H1 (cell line): ENCODE data around the gene ELMO2.

Experiments
- EP300 ChIP-seq, 2 experiments: IDR thresholded peaks; 1 replicate in 1 of 2; 2 replicates in 1 of 2; pipeline ENCODE4 v1.6.1; 2011 to 2012; ENCODE audit warnings: low read depth in 2 of 2, low read length in 2 of 2, mild to moderate bottlenecking in 2 of 2, borderline replicate concordance in 1 of 2, inconsistent platforms in 1 of 2, moderate library complexity in 1 of 2
- GTF2F1 ChIP-seq: IDR thresholded peaks from 2 replicates; pipeline ENCODE4 v1.6.1; 2012; ENCODE audit warnings: low read depth, low read length, improper control_type of control experiment, borderline replicate concordance
- POLR2A ChIP-seq, 2 experiments: IDR thresholded peaks; 1 replicate in 1 of 2; 2 replicates in 1 of 2; pipeline ENCODE4 v1.6.1; 2011; ENCODE audit warnings: low read depth in 2 of 2, low read length in 2 of 2, mild to moderate bottlenecking in 2 of 2; ENCODE audit errors: control extremely low read depth in 1 of 2
- POLR2AphosphoS5 ChIP-seq: IDR thresholded peaks from 2 replicates; pipeline ENCODE4 v1.6.1; 2011; ENCODE audit warnings: low read depth, low read length
- SP1 ChIP-seq: IDR thresholded peaks from 2 replicates; pipeline ENCODE4 v1.6.1; 2011; ENCODE audit warnings: low read depth, low read length
- TCF12 ChIP-seq: IDR thresholded peaks from 2 replicates; pipeline ENCODE4 v1.6.1; 2011; ENCODE audit warnings: low read depth, mild to moderate bottlenecking, low read length
- USF2 ChIP-seq: IDR thresholded peaks from 2 replicates; pipeline ENCODE4 v1.6.1; 2011; ENCODE audit warnings: low read length, improper control_type of control experiment
- YY1 ChIP-seq: IDR thresholded peaks from 2 replicates; pipeline ENCODE4 v1.6.1; 2011; ENCODE audit warnings: low read depth, mild to moderate bottlenecking, low read length
- TF ChIP-seq, protein P1 (sequence below), 3 experiments: IDR thresholded peaks; 1 replicate in 2 of 3; 2 replicates in 1 of 3; pipeline versions ENCODE4 v1.5.1 to v1.6.1; 2011; ENCODE audit warnings: low read length in 3 of 3, mild to moderate bottlenecking in 3 of 3, inconsistent platforms in 2 of 3, low read depth in 1 of 3, moderate library complexity in 1 of 3; ENCODE audit not compliant: insufficient read depth in 1 of 3; ENCODE audit errors: control extremely low read depth in 1 of 3
- TF ChIP-seq, protein P2 (sequence below): IDR thresholded peaks from 2 replicates; pipeline ENCODE4 v1.6.1; 2012; ENCODE audit warnings: inconsistent platforms

GRCh38 chr20:46388937-46389336 lies 17.5 kb downstream of the ELMO2 start:
- TF ChIP-seq, protein P1, sequence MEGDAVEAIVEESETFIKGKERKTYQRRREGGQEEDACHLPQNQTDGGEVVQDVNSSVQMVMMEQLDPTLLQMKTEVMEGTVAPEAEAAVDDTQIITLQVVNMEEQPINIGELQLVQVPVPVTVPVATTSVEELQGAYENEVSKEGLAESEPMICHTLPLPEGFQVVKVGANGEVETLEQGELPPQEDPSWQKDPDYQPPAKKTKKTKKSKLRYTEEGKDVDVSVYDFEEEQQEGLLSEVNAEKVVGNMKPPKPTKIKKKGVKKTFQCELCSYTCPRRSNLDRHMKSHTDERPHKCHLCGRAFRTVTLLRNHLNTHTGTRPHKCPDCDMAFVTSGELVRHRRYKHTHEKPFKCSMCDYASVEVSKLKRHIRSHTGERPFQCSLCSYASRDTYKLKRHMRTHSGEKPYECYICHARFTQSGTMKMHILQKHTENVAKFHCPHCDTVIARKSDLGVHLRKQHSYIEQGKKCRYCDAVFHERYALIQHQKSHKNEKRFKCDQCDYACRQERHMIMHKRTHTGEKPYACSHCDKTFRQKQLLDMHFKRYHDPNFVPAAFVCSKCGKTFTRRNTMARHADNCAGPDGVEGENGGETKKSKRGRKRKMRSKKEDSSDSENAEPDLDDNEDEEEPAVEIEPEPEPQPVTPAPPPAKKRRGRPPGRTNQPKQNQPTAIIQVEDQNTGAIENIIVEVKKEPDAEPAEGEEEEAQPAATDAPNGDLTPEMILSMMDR (IDR thresholded peaks at IDR 0.05; ENCODE audit: control extremely low read depth in 1 of 3, insufficient read depth in 1 of 3, low read depth in 1 of 3, low read length in 3 of 3) = no peak
- TF ChIP-seq TCF12 = no peak
- TF ChIP-seq YY1 = no peak
- TF ChIP-seq USF2 = no peak
- TF ChIP-seq SP1 = no peak
- no peak for TF ChIP-seq POLR2AphosphoS5
- no peak for TF ChIP-seq EP300 (IDR thresholded peaks at IDR 0.05; ENCODE audit: borderline replicate concordance in 1 of 2, low read depth in 2 of 2, low read length in 2 of 2)
- TF ChIP-seq GTF2F1 = no peak
- TF ChIP-seq, protein P2, sequence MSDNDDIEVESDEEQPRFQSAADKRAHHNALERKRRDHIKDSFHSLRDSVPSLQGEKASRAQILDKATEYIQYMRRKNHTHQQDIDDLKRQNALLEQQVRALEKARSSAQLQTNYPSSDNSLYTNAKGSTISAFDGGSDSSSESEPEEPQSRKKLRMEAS = no peak
- TF ChIP-seq POLR2A (IDR thresholded peaks at IDR 0.05; ENCODE audit: control extremely low read depth in 1 of 2, low read depth in 2 of 2, low read length in 2 of 2) = no peak
